K562 (cell line): ENCODE results near the gene EXOC2. TPM values are rescaled to one million over a fixed set of nuclear protein-coding genes. Genes with fewer than 3 reads are reported as not detected.

Experiments
- ATAC-seq: fragments of 200-7000 bp; cut with Tn5 transposase; 3 replicates; pipeline ENCODE4 v1.9.1; 2020; ENCODE audit warnings: moderate library complexity
- BruUV-seq: library from RNA; stranded (reverse); fragments of 400-500 nt; replicated peaks from 2 replicates; lab custom pipeline; 2021; lab: Mats Ljungman, UMichigan
- CTCF ChIA-PET: fragments of 300-600 bp; formaldehyde crosslinking; extraction: SDS; loops from one replicate; lab custom pipeline; 2021; ENCODE audit warnings: low intra/inter-chr PET ratio; lab: Yijun Ruan, JAX
- POLR2A ChIA-PET: fragments of 300-600, 350-650 bp; sonication (Branson Sonifier 250); formaldehyde crosslinking; extraction: SDS; loops from one replicate; lab custom pipeline; 2021; ENCODE audit warnings: antibody characterized with exemption, inconsistent platforms; lab: Yijun Ruan, JAX
- DNase-seq, 4 experiments: peaks; one replicate each; pipeline versions ENCODE4 v3.0.0 to v3.0.0-alpha.2; 2011 to 2018; ENCODE audit warnings: low spot score in 3 of 4, mixed read lengths in 3 of 4; ENCODE audit errors: extremely low read depth in 1 of 4
- FAIRE-seq: peaks from 2 replicates; lab custom pipeline; 2011; peaks lifted over from hg19 to GRCh38; lab: Jason Lieb, UNC
- H2AFZ ChIP-seq: 2 replicates; pipeline ENCODE4 v1.6.0; 2011; ENCODE audit warnings: low read depth, low read length, control low read depth, inconsistent platforms
- H3K27ac ChIP-seq: fragments of 200-600 bp; 3 replicates; pipeline ENCODE4 v1.8.0; 2011; ENCODE audit warnings: low read depth, mild to moderate bottlenecking, control low read depth, inconsistent platforms, low read length, moderate library complexity, mixed read lengths; ENCODE audit errors: extremely low read depth
- H3K27me3 ChIP-seq, 2 experiments: fragments of 300-600 bp in 1 of 2; 2 replicates in 1 of 2; 3 replicates in 1 of 2; pipeline versions ENCODE4 v1.6.0 to v1.8.0; 2011; ENCODE audit warnings: inconsistent platforms in 2 of 2, low read length in 2 of 2, mild to moderate bottlenecking in 1 of 2, mixed read lengths in 1 of 2, moderate library complexity in 1 of 2; ENCODE audit not compliant: control insufficient read depth in 2 of 2, insufficient read depth in 2 of 2
- H3K36me3 ChIP-seq: fragments of 300-600 bp; 3 replicates; pipeline ENCODE4 v1.8.0; 2011; ENCODE audit warnings: mild to moderate bottlenecking, low read length, inconsistent platforms; ENCODE audit not compliant: control insufficient read depth, insufficient read depth
- H3K4me1 ChIP-seq, 2 experiments: fragments of 200-600 bp in 1 of 2; replicated peaks in 1 of 2; 2 replicates in 1 of 2; 3 replicates in 1 of 2; pipeline versions ENCODE4 v1.5.1 to v1.8.0; 2011; ENCODE audit warnings: inconsistent platforms in 2 of 2, low read length in 2 of 2, mild to moderate bottlenecking in 1 of 2, mixed read lengths in 1 of 2, moderate library complexity in 1 of 2; ENCODE audit not compliant: control insufficient read depth in 2 of 2, insufficient read depth in 2 of 2
- H3K4me2 ChIP-seq: 2 replicates; pipeline ENCODE4 v1.6.1; 2011; ENCODE audit warnings: low read length, control low read depth, inconsistent platforms, mixed read lengths; ENCODE audit not compliant: insufficient read depth
- H3K4me3 ChIP-seq: fragments of 200-600 bp; sonication (generic), shearing (Covaris generic); 2 replicates; pipeline ENCODE4 v1.5.1; 2016; ENCODE audit warnings: control low read depth, inconsistent platforms
- H3K79me2 ChIP-seq: fragments of 200-600 bp; 3 replicates; pipeline ENCODE4 v1.8.0; 2011; ENCODE audit warnings: low read length, inconsistent platforms; ENCODE audit not compliant: control insufficient read depth, insufficient read depth
- H3K9ac ChIP-seq, 2 experiments: 2 replicates each; pipeline versions ENCODE4 v1.6.0 to v1.6.1; 2011; ENCODE audit warnings: low read depth in 2 of 2, low read length in 2 of 2, control low read depth in 1 of 2, inconsistent platforms in 1 of 2, mild to moderate bottlenecking in 1 of 2, mixed read lengths in 1 of 2; ENCODE audit not compliant: insufficient read depth in 1 of 2
- H3K9me1 ChIP-seq: one replicate; pipeline ENCODE4 v1.6.0; 2011; ENCODE audit warnings: inconsistent platforms, mild to moderate bottlenecking, low read length, moderate library complexity; ENCODE audit not compliant: control insufficient read depth, insufficient read depth
- H3K9me3 ChIP-seq: replicated peaks from 2 replicates; pipeline ENCODE4 v1.5.1; 2011; ENCODE audit warnings: low read depth, low read length, inconsistent platforms; ENCODE audit not compliant: control insufficient read depth, insufficient read depth
- H4K20me1 ChIP-seq: replicated peaks from 2 replicates; pipeline ENCODE4 v1.6.1; 2011; ENCODE audit warnings: low read length, inconsistent platforms, mixed read lengths; ENCODE audit not compliant: control insufficient read depth, insufficient read depth
- CXXC5 ChIP-seq: fragments of 250-450 bp; sonication (Bioruptor Pico); IDR thresholded peaks from 2 replicates; pipeline ENCODE4 v1.8.0; 2022; ENCODE audit warnings: inconsistent platforms, mild to moderate bottlenecking, moderate library complexity
- EGR1 ChIP-seq: fragments of 450-650 bp; conservative IDR thresholded peaks from 2 replicates; pipeline ENCODE4 v1.6.1; 2017; ENCODE audit warnings: mild to moderate bottlenecking
- HDAC3 ChIP-seq: fragments of 450-650 bp; IDR thresholded peaks from 2 replicates; pipeline ENCODE4 v1.6.1; 2018; ENCODE audit warnings: borderline replicate concordance, mild to moderate bottlenecking, moderate library complexity; ENCODE audit not compliant: partially characterized antibody
- MAFF ChIP-seq: IDR thresholded peaks from 2 replicates; pipeline ENCODE4 v1.6.1; 2012; ENCODE audit warnings: low read length, improper control_type of control experiment
- MAFK ChIP-seq: IDR thresholded peaks from 2 replicates; pipeline ENCODE4 v1.6.1; 2011; ENCODE audit warnings: low read length, improper control_type of control experiment
- MYNN ChIP-seq, 2 experiments: sonication (generic); formaldehyde crosslinking in 1 of 2; IDR thresholded peaks; 2 replicates each; pipeline versions ENCODE4 v1.5.0 to v1.6.1; 2016 to 2020; ENCODE audit warnings: antibody characterized with exemption in 1 of 2, missing genetic modification reagents in 1 of 2
- PRPF4 ChIP-seq: fragments of 200-400 bp; formaldehyde crosslinking; IDR thresholded peaks from one replicate; pipeline ENCODE4 v1.6.1; 2017; ENCODE audit warnings: low read length, low read depth, mild to moderate bottlenecking; ENCODE audit not compliant: insufficient read depth, poor library complexity, severe bottlenecking
- SMC3 ChIP-seq: conservative IDR thresholded peaks from 2 replicates; pipeline ENCODE4 v1.6.1; 2011; ENCODE audit warnings: low read depth, low read length, improper control_type of control experiment; ENCODE audit not compliant: insufficient read depth
- TOE1 ChIP-seq, 2 experiments: fragments of 450-650 bp in 1 of 2; sonication (generic) in 1 of 2; formaldehyde crosslinking in 1 of 2; IDR thresholded peaks; 2 replicates each; pipeline versions ENCODE4 v1.7.1 to v1.8.0; 2016 to 2022; ENCODE audit warnings: borderline replicate concordance in 2 of 2, mild to moderate bottlenecking in 2 of 2, antibody characterized with exemption in 1 of 2, inconsistent platforms in 1 of 2, low read depth in 1 of 2, missing genetic modification reagents in 1 of 2, moderate library complexity in 1 of 2
- U2AF1 ChIP-seq: fragments of 200-400 bp; formaldehyde crosslinking; optimal IDR thresholded peaks from 2 replicates; pipeline ENCODE3; 2017; ENCODE audit warnings: mild to moderate bottlenecking, low read depth, low read length, moderate library complexity
- ZNF316 ChIP-seq: fragments of 450-650 bp; IDR thresholded peaks from 2 replicates; pipeline ENCODE4 v1.6.1; 2016
- ZNF57 ChIP-seq: fragments of 450-650 bp; formaldehyde crosslinking; IDR thresholded peaks from 2 replicates; pipeline ENCODE4 v1.4.0; 2020; ENCODE audit warnings: mild to moderate bottlenecking, moderate library complexity
- ZNF75A ChIP-seq: fragments of 450-650 bp; formaldehyde crosslinking; IDR thresholded peaks from 2 replicates; pipeline ENCODE4 v1.4.0; 2020; ENCODE audit warnings: mild to moderate bottlenecking
- ZNF830 ChIP-seq: fragments of 250-450 bp; sonication (Bioruptor Pico); IDR thresholded peaks from 2 replicates; pipeline ENCODE4 v1.5.0; 2021; ENCODE audit warnings: mild to moderate bottlenecking
- WGBS: fragments of 100-300 bp; shearing (Covaris generic); methylation state at CpG from one replicate; pipeline ENCODE4 v1.1.6; 2016; ENCODE audit warnings: low coverage, mixed read lengths; ENCODE audit not compliant: insufficient coverage; ENCODE audit errors: missing lambda C conversion rate; 5-methylcytosine and 5-hydroxymethylcytosine counted together
- in situ Hi-C: fragments of 300-500 bp; cut with MboI; formaldehyde crosslinking; loops from 4 replicates; pipeline ENCODE4 v1.15.0; 2018; ENCODE audit warnings: inconsistent platforms, mixed read lengths
- intact Hi-C: fragments of 100-400 bp; cut with micrococcal nuclease; formaldehyde crosslinking; loops from 2 replicates; pipeline ENCODE4 v1.14.2; 2022
- polyA plus RNA-seq, 8 experiments: library from polyadenylated mRNA; depleted of rRNA in 4 of 8; stranded (reverse) in 5 of 8; unstranded in 3 of 8; fragments of >200 nt; fragmentation: Nextera tagmentation in 2 of 8; fragmentation: Illumina TruSeq in 1 of 8; extraction: Ambion mirVana in 2 of 8; extraction: Trizol in 1 of 8; gene quantifications; 2 replicates each; pipeline versions ENCODE4 v1.2.1 to v1.2.3, GENCODE V29; 2011 to 2014; ENCODE audit warnings: inconsistent platforms in 1 of 8, missing spikeins in 1 of 8
- total RNA-seq, 7 experiments: library from RNA; depleted of rRNA in 6 of 7; stranded (reverse); fragments of >200 nt in 6 of 7; fragmentation: Illumina TruSeq in 2 of 7; extraction: Trizol in 2 of 7; gene quantifications; 2 replicates each; pipeline versions ENCODE4 v1.2.1 to v1.2.3, GENCODE V29; 2011 to 2021; ENCODE audit warnings: low replicate concordance in 1 of 7
- TF ChIP-seq, protein P1 (sequence below): fragments of 250-450 bp; sonication (Bioruptor Pico); IDR thresholded peaks from 2 replicates; pipeline ENCODE4 v1.5.0; 2021; ENCODE audit warnings: mild to moderate bottlenecking, moderate library complexity

Gene EXOC2
- total and polyA plus RNA-seq, 9 of the 15 experiments (the other 6 are each of a cell fraction or from before 2014, with no cell fraction given) = 12.2 to 30.2 (median 24.2) TPM

DNA sequence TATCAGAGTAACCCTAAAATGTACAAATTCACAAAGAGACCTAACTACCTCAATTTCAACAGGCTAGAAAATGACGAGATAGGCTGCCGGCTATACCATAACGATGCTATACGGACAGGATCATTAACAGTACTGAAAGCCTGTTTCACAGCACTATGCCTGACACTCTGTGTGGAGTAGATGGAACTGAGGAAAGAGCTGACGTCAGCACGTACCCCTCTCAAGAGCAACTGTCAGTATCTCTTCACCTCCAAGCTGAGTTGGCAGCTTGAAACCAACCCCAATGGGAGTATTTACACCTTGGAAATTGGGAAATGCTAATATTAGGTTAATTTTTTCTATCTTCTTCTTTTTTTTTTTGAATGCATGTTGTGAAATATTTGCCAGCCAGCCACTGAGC is 89.7 kb downstream of the EXOC2 start:
- TF ChIP-seq SMC3 = no peak
- peak; percentile 69 for TF ChIP-seq ZNF316
- TF ChIP-seq TOE1 (IDR thresholded peaks at IDR 0.05; ENCODE audit: borderline replicate concordance) = no peak
- TF ChIP-seq TOE1 (CRISPR knock-in tag; IDR thresholded peaks at IDR 0.05; ENCODE audit: borderline replicate concordance, low read depth) = no peak
- no peak for TF ChIP-seq HDAC3
- TF ChIP-seq, protein P1, sequence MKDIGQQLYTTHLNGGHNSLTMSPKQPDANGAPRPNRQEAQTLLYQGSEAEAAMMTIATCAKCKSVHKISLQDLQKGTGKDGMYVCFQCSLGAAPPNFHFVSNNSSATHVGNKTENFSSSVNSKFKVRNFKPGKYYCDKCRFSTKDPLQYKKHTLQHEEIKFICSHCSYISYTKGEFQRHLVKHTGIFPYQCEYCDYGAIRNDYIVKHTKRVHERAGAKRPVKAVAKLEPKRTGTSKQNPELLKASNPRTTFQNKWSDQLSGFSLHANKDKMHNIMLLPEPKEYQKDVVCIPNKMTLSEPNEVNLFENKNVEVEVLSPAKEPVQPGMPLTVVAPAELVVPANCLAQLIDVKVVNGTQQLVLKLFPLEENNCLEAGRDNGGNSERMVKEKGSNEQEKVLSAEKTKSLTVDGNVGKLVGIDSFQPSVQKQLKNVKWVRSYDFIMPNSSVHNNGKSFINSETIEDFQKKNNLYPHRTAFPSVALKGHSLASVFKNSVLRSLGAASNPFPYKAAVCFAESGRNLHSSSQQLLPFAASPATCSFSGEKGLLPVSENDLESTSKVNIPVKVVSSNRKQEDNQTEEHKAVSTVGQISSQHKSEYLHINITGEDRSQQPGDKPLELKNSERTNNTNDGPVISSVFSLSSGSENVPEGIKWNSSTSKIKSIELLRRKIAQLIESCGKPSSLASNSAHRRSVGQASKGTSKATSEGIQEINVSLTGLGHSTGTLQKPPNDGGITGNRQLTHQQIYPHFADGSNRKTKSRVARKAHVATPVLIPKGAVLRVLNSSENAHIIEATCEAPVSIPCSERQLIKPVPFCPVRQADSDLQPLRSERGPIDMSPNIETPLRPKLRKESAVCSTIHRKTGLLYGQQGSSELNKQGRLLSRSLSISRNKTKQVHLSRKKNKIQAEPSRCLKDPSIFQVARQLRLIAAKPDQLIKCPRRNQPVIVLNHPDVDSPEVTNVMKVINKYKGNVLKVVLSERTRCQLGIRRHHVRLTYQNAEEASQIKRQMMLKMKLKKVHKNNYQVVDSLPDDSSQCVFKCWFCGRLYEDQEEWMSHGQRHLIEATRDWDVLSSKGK (CRISPR knock-in tag) = no peak
- no peak for TF ChIP-seq MYNN (IDR thresholded peaks at IDR 0.05)
- no peak for TF ChIP-seq MYNN (CRISPR knock-in tag; IDR thresholded peaks at IDR 0.05)
- 0 out of 2 replicates have a peak, but pooled peaks have one; percentile 1 for TF ChIP-seq EGR1
- no peak for TF ChIP-seq ZNF830 (CRISPR knock-in tag)
- no peak for TF ChIP-seq PRPF4
- peak; percentile 49 for TF ChIP-seq MAFK
- no peak for TF ChIP-seq U2AF1
- no peak for TF ChIP-seq CXXC5 (CRISPR knock-in tag)
- no peak for TF ChIP-seq ZNF75A (CRISPR knock-in tag)
- peak; percentile 48; the same call in 1 of the 2 replicates for TF ChIP-seq MAFF
- TF ChIP-seq ZNF57 = no peak
- POLR2A ChIA-PET = interaction anchor here (0.6 to 1.0 kb wide), 2 partner anchors 9 to 500 kb away, joined by 3 read pairs; no protein-coding TSS in a partner anchor
- Histone ChIP-seq H3K4me1 (peaks cover 15 to 27% of the 10 kb centered on the region in 2 experiments; a peak in 4 of 5 replicates), H3K27ac (no peak overlapping the region), H3K4me2 (no peak overlapping the region), H3K9ac (no peak overlapping the region), H3K79me2 (no peaks in the 10 kb centered on the region), H3K4me3 (no peak overlapping the region), H2AFZ (no peak overlapping the region), H3K27me3 (no peaks in the 10 kb centered on the region), H4K20me1 (no peaks in the 10 kb centered on the region), H3K36me3 (peaks cover 5% of the 10 kb centered on the region; the same call in 1 of the 3 replicates), H3K9me3 (no peaks in the 10 kb centered on the region), H3K9me1 (no peaks in the 10 kb centered on the region)
- intact Hi-C loops = no loop called here
- ATAC-seq (no peak), DNase-seq (no peak), FAIRE-seq (no peak)
- no TSS peak for BruUV-seq
- in situ Hi-C loops = no loop called here
- 90% methylated on average over 5 of the region's 6 CpGs for WGBS
- CTCF ChIA-PET = no interaction called here
